ENCODE data around the gene ZFP90. TPM values are rescaled to one million over a fixed set of nuclear protein-coding genes. Genes with fewer than 3 reads are reported as not detected.

Gene ZFP90
- total RNA-seq = 10 to 100 TPM; 13.7 to 34.9 TPM

GRCh38 chr16:68538880-68539701 is at the start of gene ZFP90:
TSS of gene ZFP90 (plus strand) at chr16:68539291. CDS start at chr16:68539793, 502 bp downstream.
- peaks cover 5% of the 10 kb centered on the region for H3K4me1 ChIP-seq
- H3K4me3 ChIP-seq = peak within 1 kb of the TSS; percentile 57 to 86
- peak; percentile 93 for ATAC-seq
- H3K9me3 ChIP-seq = no peaks in the 10 kb centered on the region
- peak; percentile 84 to 89 (median 88) for DNase-seq
- peak in 2 of 3 donors; percentile 56 to 57 for TF ChIP-seq POLR2A (IDR thresholded peaks at IDR 0.05)
- no peak for TF ChIP-seq CTCF (IDR thresholded peaks at IDR 0.05)
- peak within 1 kb of the TSS in 3 of 4 donors; percentile 32 to 74 (median 66) for H3K27ac ChIP-seq
- intact Hi-C loops (cut with DNase I) = no loop called here
- no peaks in the 10 kb centered on the region for H3K27me3 ChIP-seq
- H3K36me3 ChIP-seq (replicated peaks in 1 of 2; ENCODE audit: insufficient read depth in 1 of 2, low read depth in 2 of 2) = peaks cover 0 to 3% of the 10 kb centered on the region in 2 donors
- WGBS, 2 donors = 0 to 2% methylated on average over 14 to 63 of the region's 71 CpGs

GRCh38 chr16:68490358-68490757 is 48.7 kb upstream of the ZFP90 start:
- Histone ChIP-seq H3K27ac (peak overlapping the region in 3 of 4 donors; percentile 80 to 82 (median 80)), H3K4me3 (no peak overlapping the region), H3K27me3 (no peaks in the 10 kb centered on the region), H3K36me3 (replicated peaks in 1 of 2; ENCODE audit: insufficient read depth in 1 of 2, low read depth in 2 of 2) (no peaks in the 10 kb centered on the region), H3K9me3 (no peaks in the 10 kb centered on the region), H3K4me1 (peaks cover 47% of the 10 kb centered on the region)
- intact Hi-C loops (cut with DNase I) = no loop called here
- WGBS, 2 donors = 75 to 77% methylated on average over 1 of the region's 1 CpG
- DNase-seq (no peak), ATAC-seq (no peak)
- TF ChIP-seq POLR2A (IDR thresholded peaks at IDR 0.05) (no peak), CTCF (IDR thresholded peaks at IDR 0.05) (no peak)

- 27 to 40% methylated on average over 12 to 13 of the region's 13 CpGs for WGBS, 2 donors
- DNase-seq = peak; percentile 82 to 92 (median 91)
- intact Hi-C loops (cut with DNase I) = no loop called here
- peaks cover 47% of the 10 kb centered on the region for H3K4me1 ChIP-seq
- TF ChIP-seq POLR2A (IDR thresholded peaks at IDR 0.05) = no peak
- no peak for TF ChIP-seq CTCF (IDR thresholded peaks at IDR 0.05)
- peak overlapping the region; percentile 74 to 82 (median 80) for H3K27ac ChIP-seq
- no peaks in the 10 kb centered on the region for H3K9me3 ChIP-seq
- no peaks in the 10 kb centered on the region for H3K27me3 ChIP-seq
- ATAC-seq = peak; percentile 84
- H3K4me3 ChIP-seq = no peak overlapping the region
- no peaks in the 10 kb centered on the region for H3K36me3 ChIP-seq (replicated peaks in 1 of 2; ENCODE audit: insufficient read depth in 1 of 2, low read depth in 2 of 2)
Measured at GRCh38 chr16:68490829-68491575, 48.1 kb upstream of the ZFP90 start.

- Histone ChIP-seq H3K9me3 (no peaks in the 10 kb centered on the region), H3K27me3 (no peaks in the 10 kb centered on the region), H3K4me1 (peaks cover 48% of the 10 kb centered on the region), H3K4me3 (no peak overlapping the region), H3K36me3 (replicated peaks in 1 of 2; ENCODE audit: insufficient read depth in 1 of 2, low read depth in 2 of 2) (no peaks in the 10 kb centered on the region), H3K27ac (peak overlapping the region; percentile 74 to 82 (median 80))
- no peak for DNase-seq
- 79 to 81% methylated on average over 12 of the region's 14 CpGs for WGBS, 2 donors
- intact Hi-C loops (cut with DNase I) = no loop called here
- ATAC-seq = no peak
- TF ChIP-seq POLR2A (IDR thresholded peaks at IDR 0.05) (no peak), CTCF (IDR thresholded peaks at IDR 0.05) (no peak)
Measured at GRCh38 chr16:68491576-68491950, 47.5 kb upstream of the ZFP90 start.
